ENCODE results near the gene INPP4A.
A peak's percentile ranks its signal among the peaks of the same experiment; 100 is the strongest.

INPP4A gene

DNA sequence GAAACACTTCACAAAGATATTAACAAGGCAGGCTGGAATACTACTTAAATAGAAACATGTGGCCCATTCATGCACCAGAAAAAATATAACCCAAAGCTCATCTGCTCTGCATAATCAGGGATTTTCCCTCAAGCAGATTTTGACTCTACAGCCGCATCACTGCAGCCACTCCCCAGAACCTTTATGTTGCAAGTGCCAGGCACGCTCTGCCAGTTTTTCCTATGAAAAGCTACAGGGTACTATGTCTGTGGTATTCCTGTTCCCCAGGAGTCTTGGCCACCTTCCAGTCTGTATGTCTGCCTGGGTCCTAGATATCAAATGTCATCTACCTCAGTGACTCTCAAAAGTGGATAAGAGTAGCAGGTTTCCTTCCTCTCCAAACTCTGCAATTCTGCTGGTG, 159.9 kb downstream of the INPP4A start:
- DNase-seq, result no peak

DNA sequence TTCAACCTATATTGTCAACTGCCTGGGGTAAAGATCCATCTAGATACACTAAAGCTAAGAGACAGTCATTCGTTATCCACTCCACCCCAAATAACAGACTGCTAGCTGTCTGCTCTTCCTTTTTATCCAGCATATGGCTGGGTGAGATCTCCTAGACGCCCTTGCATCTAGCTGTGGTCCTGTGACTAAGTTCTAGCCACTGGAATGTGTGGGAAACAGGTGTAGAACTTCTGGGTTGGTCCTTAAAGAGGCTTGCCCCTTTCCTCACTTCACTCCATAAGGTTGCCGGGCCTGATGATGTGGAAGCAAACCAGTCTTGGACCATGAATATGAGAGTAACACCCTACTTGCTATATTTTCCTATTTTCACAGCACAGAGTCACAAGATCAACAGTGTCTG, 160.4 kb downstream of the INPP4A start:
- DNase-seq, result no peak

DNA sequence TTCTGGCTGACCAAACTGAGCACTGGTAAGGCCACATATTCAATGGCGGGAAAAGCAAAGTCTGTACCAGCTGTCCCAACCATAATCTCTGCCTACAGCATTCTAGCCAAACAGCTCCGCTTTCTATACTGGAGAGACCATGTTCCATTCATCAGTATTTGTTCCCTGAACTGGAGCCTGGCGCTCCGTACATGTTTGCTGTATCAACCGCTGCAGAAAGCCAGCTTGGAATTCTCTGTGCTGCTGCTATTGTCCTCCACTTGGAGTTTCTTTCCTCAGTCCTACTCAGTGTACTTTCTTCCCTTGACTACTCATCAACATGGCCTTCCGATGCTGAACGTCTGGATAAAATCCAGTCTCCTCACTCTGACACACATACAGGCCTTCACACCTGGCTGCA, 161.8 kb downstream of the INPP4A start:
- DNase-seq, result no peak

DNA sequence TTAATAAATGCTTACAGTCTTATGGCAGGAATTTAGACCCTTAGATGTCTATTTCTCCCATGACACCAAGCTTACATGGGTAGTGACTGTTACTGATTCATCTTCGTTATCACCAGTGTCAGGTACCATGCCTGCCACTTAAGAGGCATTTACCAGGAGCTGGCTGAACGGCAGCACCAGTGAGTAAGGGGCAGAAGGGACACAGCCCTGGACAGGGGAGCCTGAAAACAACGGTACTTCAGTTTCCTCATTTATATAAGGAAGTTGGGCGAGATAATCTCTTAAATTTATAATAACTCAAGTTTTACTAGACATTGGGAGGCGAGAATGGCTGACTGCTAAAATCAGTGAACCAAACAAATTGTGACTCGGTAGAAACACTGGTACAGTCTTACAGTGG, 162.4 kb downstream of the INPP4A start:
- no peak for DNase-seq

DNA sequence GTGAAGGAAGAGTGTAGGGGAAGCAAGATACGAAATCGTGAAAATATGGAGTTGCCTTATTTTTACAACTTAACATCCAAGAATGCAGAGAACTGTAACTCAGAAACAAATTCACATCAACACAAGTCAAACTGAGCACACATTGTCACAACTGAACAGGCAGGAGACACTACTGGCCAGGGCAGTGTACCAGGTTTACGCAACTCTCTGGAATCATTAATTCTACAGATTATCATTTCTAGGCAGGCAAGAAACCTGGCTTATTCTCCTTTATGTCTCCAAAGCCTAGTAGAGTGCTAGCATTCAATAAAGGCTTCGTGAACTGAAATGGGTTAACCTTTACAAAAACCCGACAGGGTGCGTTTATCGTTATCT, 163.1 kb downstream of the INPP4A start:
- no peak for DNase-seq

DNA sequence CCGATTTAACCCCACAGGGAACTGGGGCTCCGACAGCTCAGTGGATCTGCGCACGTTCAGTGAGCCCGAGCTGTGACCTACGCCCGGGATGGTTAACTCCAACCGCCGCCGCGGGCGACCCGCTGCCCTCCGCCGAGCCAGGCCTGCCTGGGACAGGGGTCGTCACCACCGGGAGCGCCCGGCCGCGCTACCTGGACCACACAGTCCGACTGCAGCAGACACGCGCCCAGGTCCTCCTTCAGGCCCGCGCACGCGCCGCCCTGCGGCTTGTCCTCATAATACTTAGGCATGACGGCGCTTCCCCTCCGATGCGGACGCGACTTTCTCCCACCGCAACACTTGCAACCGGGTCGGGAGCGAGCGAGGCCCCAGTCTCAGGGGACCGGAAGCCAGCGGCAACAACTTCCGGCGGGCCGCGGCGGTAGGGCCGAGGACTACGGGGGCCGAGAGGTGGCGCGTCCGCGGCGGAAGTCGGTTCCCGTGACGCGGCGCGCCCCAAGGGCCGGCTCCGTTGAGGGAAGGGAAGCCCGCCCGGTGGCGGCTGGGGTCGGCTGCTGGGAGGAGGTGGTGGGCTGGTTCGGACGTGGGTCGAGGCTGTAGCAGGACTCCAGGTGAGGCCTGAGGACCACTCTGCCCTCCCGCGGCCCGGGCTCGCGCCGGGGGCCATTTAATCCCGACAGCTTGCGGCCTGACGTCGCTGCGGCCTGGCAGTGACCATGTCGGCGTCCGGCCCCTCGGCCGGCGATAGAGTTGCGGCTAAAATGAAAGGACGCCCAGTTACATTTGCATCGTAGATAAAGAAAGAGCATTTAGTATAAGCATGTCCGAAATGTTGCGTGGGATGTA, 163.7 kb downstream of the INPP4A start, which contains the start of the genes COA5 and UNC50:
TSS of gene COA5 (minus strand) at position 397 of the 846 bp plus-strand sequence. CDS start at position 290, 107 bp downstream.
TSS of gene UNC50 (plus strand) at position 474 of the 846 bp plus-strand sequence. CDS start 1,171 bp downstream, outside the sequence.
- peak; percentile 94 for DNase-seq

DNA sequence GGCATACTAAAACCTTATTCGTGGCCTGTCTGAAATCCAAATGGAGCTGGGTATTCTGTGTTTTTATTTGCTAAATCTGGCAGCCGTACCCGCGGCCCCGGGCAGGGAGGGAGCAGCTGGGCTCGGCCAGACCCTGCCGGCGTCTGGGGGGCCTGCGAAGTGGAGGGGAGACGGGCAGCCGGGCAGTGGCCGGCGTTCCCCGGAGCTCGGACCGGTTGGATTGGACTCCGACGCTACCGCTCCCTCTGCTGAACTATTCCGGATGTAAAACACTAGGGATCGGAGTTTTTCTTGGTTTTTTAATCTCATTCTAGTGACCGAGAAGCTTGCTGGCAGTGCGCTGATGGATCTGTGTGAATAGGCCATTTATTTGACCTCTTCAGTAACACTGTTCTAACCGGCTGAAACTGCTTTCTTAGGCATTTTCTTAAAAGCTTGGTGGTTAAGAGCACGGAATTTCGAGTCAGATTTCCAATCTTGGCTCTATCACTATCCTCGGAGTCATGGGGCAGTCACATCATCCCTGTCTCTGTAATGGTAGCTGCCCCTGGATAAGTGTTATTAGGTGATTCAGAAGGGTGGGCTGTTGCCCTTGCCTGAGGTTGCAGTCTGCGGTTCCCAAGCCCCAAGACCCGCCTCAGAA, 164.4 kb downstream of the INPP4A start:
- DNase-seq, result no peak

DNA sequence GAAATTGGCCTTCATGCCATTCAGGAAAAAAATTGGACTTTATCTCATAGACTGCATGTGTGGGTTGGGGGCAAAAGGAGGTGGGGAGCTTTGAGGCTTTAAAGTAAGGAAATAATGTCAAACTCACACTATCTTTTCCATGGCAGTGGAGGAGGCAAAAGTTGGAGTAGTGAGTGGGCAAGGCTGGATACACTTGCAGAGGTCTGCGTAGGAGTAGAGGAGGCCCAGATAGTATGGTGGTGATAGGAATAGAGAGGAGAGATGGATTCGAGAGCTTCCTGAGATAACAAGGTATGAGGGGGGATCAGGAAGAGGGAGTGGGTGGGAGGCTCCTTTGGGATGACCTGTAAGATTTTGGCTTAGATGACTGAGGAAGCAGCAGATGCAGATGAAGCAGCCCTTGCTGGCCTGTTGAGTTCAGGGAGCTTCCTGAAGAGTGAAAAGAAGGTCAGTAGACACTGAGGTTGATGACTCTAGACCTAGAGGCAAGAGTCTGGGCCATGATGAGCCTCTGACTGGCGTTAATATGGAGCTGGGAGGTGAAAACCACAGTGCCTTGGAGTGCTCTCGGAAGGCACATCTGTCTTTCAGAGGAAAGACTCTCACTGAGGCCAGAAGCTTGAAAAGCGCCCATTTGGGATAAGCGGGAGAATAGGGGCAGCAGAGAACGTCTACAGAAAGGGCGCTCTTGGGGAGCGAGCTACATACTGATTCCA, 169.5 kb downstream of the INPP4A start:
- no peak for DNase-seq

DNA sequence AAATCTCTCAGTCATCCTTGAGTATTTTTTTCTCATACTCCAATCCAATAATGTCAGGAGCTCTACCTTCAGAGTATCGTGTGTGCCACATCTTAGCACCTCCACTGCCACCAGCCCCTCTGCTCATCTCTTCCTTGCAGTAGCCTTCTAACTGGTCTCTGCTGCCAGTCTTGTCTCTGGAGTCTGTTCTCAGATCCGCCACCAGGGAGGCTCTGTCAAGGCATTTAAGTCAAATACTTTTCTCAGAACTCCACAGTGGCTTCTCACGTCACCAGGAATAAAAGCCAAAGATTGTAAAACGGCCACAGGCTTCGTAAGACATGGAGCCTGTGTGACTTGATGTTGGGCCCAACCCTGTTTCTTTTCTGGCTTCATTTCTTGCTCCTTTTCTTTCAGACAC, 170.8 kb downstream of the INPP4A start:
- no peak for DNase-seq

DNA sequence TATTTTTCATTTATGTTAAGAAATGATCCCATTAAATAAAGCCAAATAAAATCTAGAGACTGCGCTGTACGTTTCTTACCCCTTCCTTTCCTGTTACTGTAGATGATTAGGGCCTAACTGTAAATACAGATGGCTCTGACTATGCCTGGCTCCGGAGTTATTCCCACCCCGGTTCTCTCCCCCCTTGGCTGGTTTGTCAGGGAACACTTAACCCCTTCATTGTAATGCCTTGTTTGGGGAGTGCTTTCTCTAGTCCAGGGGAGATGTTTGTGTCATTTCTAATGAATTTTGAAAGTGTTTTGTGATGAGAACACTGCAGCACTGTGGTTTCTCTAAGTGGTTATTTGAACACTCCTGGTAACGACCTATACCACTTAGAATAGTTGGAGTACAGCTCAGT, 172.5 kb downstream of the INPP4A start:
- no peak for DNase-seq

DNA sequence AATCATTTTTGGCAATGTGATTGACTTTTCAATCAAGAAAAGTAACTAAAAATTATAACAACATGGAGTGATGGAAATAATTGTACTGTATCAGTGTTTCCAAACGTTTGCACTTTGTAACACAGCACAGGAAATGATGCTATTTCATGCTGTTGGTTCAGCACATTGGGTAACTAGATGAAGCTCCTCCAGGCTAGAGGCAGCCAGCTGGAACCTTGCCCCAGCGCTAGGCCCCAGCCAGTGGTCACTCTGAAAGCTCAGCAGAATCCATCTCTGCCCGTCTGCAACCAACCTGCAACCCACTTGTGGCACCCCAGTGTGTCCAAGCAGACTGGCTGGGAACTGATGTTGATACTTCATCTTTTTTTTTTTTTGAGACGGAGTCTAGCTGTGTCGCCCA, 179.0 kb downstream of the INPP4A start:
- DNase-seq, result no peak

DNA sequence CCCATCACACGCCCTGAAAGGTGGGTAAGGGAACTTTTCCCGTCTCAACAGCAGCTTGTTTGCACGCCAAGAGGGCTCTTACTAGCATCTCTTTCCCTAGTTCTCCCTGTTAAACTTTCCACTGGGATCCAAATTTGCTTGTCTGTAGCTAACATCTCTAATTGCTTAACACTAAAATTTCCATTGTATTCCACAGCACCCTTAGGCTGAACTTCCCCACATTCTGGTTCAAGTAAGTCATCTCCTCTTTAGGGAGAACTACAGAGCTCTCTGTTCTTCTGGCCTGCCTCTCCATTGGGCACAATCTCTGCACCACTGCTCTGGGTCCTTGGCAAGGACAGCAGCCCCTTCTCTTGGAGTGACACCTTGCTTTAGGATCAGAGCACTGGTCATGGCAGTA, 187.7 kb downstream of the INPP4A start:
- DNase-seq, result no peak

DNA sequence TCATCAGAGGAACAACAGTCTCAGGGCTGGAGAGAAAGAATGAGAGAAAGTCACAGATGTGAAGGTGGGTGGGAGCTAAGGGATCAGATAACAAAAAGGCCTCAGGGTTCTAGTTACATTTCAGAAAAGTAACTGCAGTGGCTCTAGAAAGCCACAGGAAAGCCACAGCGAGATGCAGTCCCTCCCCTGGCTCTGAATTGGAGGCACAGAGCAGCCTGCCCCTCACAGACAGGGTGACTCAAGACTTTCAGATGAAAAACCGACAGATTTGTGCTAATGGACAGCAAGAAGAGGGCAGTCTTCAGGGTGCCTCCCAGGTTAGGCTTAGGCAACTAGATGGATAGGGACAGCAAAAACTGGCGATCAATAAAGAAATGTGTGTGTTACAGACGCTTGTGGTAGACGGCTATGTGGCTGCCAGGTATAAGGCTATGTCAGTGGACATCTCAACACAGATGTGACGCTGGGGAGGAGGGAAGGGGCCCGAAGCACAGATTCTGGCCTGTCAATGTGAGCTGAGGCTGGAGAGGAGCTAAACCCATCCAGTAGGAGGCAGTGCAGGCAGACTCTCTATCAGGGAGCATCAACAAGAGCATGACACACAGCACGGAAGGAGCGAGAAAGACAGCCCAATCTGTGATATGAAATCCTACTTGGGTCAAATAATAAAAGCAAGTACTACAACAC, 189.9 kb downstream of the INPP4A start:
- DNase-seq, result peak; percentile 61

DNA sequence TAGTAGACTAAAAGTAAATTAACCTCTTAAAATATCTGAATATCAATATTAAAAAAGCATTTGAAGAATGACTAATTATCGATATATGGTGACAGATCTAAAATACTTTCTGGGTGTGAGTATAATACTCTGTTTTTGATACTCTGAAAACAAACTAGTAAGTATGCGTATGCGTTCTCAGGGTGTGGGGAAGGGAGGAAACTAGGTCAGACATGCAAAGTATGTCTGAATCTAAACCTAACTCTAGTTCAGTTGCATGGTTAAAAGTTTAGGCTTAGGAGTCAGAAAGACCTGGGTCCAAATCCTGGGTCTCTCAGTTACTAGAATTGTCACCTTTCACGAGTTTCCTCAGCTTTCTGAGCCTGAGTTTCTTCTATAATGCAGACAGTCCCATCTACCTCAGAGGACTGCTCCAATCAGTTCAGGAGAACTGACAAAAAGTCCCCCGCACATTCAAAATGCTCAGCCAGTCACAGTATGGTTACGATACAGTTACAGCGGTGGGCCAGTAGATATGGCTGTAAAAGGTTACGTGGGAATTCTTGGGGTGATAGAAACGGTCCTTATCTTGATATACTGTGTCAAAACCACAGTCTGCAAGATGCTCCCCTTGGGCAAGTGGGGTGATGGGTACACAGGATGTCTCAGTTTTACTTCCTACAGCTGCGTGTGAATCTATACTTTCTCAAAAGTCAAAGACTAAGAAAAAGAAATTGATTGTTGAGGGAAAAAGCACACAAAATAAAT, 192.9 kb downstream of the INPP4A start:
- peak; percentile 57 for DNase-seq

DNA sequence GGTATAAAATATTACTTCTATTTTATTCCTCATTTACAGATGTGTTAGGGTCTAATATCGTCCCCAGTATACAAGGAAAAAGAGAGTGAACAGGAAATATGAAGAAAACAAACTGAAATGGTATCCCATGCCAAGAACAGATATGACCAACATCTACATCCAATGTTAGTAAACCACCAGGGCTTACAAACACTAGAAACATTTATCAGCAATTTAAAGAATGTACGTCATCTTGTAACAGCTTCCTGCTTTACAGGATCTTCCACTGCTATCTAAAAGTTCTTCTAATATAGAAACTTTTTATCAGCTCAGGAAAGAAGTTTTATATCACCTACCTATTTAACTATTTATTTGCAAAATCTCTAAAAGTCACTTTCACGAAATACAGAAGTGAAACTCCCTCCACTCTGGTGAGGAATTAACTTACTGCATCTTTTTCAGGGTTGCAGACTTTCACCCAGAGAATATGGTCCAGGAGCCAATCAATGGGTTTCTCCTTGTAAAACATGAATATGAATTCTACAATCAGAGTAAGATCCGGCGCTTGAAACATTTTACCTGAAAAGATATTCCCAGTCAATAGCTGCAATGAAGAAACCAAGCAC, 198.9 kb downstream of the INPP4A start:
- no peak for DNase-seq

Data from stimulated activated CD4-positive, alpha-beta T cell treated with anti-CD3 and anti-CD28 coated beads, Interleukin-1b, Interleukin-23, amount 100 ng/mL, for 48 hours (primary cell).